Dedifferentiated amniotic fluid mesenchymal stem cell (primary cell): ENCODE data around the gene CFAP20.
"Not testable (repeated sequence)": the region's sequence is repeated elsewhere in the genome, so short reads cannot be mapped to it uniquely, and the experiment has no call there.

Experiments used
- DNase-seq: peaks from one replicate; pipeline ENCODE4 v3.0.0-alpha.2; 2016; ENCODE audit errors: extremely low spot score

Gene CFAP20

DNA sequence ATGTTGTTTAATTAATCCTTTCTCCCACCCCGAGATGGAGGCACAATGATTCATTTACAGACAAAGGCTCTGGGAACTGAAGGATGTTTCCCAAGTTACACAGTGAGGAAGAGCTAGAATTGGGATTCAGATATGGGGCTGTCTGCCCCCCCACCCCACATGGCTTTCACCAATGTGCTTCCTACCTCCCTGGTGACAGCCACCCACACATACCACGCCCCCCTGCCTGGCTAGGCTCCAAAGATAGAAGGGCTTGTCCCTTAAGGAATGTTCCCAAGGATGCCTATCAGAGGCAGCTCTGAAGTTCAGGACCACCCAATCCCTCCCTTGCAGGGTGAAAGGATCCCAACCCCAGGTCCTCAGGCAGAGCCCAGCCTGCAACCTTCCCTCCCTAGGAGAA lies 32.9 kb downstream of the CFAP20 start:
- no peak for DNase-seq

DNA sequence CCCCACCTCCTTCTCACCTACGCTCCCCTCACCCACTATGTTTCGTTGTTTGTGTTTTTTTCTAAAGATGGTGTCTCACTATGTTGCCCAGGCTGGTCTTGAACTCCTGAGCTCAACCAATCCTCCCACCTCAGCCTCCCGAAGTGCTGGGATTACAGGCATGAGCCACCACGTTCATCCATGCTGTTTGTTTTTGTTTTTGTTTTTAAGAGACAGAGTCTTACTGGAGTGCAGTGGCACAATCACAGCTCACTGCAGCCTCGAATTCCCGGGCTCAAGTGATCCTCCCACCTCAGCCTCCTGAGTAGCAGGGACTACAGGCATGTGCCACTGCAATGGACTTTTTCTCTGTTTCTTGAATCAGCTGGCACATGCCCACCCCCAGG lies 33.6 kb downstream of the CFAP20 start:
- not testable (repeated sequence) for DNase-seq

DNA sequence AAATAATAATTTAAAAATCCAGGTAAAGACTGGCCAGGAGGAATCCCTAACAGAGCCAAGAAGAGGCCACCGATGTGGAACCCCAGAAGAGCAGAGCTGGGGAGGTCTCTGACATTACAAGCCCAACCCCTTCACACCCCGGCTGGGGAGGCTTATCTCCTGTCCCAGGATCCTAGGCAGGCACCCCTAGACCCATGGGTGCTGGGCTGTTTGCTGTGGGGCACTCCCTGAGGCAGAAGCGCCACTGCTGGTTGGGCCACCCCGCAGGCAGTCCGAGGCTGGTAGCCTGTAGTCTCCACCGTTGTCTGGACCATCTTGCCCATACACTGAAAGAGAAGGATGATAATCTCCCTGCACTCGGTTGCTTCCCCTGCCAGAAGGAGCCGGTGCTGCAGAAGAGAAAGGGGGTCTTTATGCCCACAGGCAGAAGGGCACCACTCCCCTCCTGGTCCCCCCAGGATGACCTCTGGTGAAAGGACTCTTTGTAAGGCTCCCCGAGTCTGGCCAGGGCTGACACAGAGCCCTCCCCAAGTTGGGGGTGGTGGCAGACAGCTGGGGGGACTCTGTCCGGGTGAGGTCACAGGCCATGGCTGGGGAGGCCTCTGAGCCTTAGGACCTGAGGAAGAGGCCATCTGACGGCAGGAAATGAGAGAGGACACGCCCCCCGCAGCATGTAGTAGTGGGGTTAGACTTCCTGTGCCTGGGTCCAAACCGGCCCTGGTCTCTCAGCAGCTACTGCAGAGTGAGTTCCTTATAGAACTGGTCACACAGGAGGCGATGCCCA lies 34.2 kb downstream of the CFAP20 start:
- no peak for DNase-seq

GRCh38 chr16:58094026-58094425 lies 35.2 kb downstream of the CFAP20 start:
- DNase-seq: no peak

- DNase-seq: not testable (repeated sequence)
Measured at GRCh38 chr16:58090396-58090795, 38.8 kb downstream of the CFAP20 start.

DNA sequence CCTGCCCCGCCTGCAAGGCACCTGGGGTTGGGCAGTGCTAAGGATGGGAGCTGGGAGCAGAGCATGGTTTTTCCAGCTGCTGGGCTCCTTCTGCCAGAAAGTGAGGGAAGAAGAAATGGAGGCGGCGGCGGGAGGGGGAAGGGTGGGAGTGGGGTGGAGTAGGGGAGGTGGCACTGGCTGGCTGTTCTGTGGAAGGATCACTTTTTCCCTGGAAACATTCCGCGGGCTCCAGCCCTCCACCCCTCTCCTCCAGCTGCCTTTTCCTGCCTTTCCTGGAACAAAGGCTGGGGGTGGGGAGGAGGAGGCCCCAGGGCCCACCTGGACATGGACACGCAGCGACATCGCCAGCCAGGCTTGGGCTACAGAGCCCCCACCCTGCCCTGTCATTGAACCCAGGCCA lies 41.1 kb downstream of the CFAP20 start:
- no peak for DNase-seq

GRCh38 chr16:58087209-58087913 lies 41.8 kb downstream of the CFAP20 start:
- DNase-seq: no peak

GRCh38 chr16:58086381-58087208 lies 42.6 kb downstream of the CFAP20 start:
- DNase-seq: no peak

GRCh38 chr16:58085584-58086251 lies 43.5 kb downstream of the CFAP20 start:
- DNase-seq: no peak

DNA sequence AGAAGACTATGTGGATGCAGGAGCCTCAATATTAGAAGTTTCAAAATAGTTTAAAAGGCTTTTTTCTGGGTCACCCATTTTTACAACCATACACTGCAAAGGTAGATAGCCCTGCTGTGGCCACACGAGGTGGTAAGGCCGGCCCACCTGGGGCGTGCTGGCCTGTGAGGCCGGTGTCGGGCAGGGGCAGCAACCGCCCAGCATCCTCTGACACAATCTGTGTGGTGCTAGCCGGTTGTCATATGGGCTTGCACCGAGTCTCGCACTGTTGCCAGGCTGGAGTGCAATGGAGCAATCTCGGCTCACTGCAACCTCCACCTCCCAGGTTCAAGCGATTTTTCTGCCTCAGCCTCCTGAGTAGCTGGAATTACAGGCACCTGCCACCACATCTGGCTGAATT lies 44.0 kb downstream of the CFAP20 start:
- no peak for DNase-seq

DNA sequence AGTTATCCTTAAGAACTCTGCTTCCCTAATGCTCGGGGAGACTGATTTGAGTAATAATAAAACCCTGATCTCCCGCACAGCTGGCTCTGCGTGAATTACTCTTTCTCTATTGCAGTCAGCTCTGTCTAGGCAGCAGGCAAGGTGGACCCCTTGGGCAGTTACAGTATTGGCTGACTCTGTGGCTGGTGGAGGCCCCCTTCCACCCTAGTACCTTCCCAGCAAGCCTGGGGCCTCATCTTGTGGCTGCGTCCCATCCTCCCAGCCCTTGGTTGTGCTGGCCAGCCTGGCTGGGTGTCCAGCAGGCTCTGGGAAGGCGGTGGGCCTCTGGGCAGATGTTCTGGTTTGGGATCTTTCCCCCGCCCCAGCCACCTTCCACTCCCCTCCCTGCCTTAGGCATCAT lies 44.5 kb downstream of the CFAP20 start:
- DNase-seq: no peak

DNA sequence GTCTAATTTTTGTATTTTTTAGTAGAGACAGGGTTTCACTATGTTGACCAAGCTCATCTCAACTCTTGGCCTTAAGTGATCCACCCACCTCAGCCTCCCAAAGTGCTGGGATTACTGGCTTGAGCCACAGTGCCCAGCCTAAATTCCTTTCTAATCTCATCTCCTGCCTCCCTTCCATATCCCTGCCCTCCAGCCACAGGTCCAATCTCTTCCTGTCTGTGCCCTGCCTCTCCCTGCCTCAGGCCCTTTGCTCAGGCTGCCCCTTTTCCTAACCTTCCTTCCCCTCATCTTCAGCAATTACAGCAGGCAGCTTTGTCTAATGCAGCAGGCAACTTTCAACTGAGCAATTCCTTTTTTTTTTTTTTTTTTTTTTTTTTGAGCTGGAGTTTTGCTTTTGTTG lies 46.8 kb downstream of the CFAP20 start:
- no peak for DNase-seq

GRCh38 chr16:58080657-58081056 lies 48.5 kb downstream of the CFAP20 start:
- DNase-seq: not testable (repeated sequence)

GRCh38 chr16:58077796-58078195 lies 51.4 kb downstream of the CFAP20 start:
- no peak for DNase-seq

GRCh38 chr16:58076514-58076913 lies 52.7 kb downstream of the CFAP20 start:
- DNase-seq: no peak

DNA sequence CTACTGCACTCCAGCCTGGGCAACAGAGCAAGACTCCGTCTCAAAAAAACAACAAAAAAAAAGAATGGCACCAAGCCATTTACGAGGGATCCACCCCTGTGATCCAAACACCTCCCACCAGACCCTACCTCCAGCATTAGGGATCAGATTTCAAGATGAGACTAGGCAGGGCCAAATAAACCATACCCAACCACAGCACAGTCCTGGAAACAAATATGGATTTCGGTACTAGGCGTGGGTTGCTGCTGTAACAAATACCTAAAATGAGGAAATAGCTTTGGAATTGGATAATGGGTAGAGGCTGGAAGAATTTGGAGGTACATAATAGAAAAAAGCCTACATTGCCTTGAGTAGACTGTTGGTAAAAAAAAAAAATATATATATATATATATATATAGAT lies 54.5 kb downstream of the CFAP20 start:
- DNase-seq: no peak

- DNase-seq: not testable (repeated sequence)
Measured at GRCh38 chr16:58073086-58073485, 56.1 kb downstream of the CFAP20 start.

DNA sequence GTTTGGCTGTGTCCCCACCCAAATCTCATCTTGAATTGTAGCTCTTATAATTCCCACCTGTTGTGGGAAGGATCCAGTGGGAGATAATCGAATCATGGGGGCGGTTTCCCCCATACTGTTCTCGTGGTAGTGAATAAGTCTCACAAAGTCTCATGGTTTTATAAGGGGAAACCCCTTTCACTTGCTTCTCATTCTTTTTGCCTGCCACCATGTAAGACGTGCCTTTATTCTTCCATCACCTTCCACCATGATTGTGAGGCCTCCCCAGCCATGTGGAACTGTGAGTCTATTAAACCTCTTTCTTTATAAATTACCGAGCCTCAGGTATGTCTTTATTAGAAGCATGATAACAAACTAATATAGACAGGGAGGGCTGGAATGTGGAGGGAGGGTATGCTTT lies 57.0 kb downstream of the CFAP20 start:
- not testable (repeated sequence) for DNase-seq

DNA sequence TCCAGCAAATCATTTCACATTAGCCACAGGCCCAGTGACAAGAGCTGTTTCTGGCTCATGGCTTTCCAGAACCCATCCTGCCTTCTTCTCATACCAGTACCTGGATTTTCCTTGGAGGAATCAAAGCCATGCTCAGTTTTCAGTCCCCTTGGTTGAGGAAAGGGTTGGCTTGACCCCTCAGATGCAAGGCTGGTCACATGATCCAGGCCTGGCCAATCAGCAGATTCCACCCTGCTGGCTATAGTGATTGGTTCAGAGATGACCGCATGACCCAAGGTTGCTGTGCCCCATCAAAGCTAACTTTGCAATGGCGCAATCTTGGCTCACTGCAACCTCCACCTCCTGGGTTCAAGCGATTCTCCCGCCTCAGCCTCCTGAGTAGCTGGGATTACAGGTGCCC lies 58.6 kb downstream of the CFAP20 start:
- no peak for DNase-seq
